Superior temporal gyrus (tissue), 1 donor: Measurements from ENCODE around the gene FAM98B.
A peak's percentile ranks its signal among the peaks of the same experiment; 100 is the strongest.
"Not testable (repeated sequence)": the region's sequence is repeated elsewhere in the genome, so short reads cannot be mapped to it uniquely, and the experiment has no call there.

ENCODE experiments used
- DNase-seq: peaks from one replicate; pipeline ENCODE4 v3.0.0-alpha.2; 2016; ENCODE audit errors: extremely low spot score

FAM98B gene

GRCh38 chr15:38453971-38454695 lies at the start of gene FAM98B:
Gene FAM98B (plus strand): TSS chr15:38454127. CDS start chr15:38454162, 35 bp downstream.
- peak; percentile 96 for DNase-seq

GRCh38 chr15:38406436-38406835 lies 47.5 kb upstream of the FAM98B start:
- DNase-seq, result no peak

GRCh38 chr15:38408576-38408975 lies 45.4 kb upstream of the FAM98B start:
- DNase-seq, result no peak

GRCh38 chr15:38411902-38412301 lies 42.0 kb upstream of the FAM98B start:
- peak; percentile 18 for DNase-seq

- DNase-seq, result no peak
Observed at GRCh38 chr15:38412466-38412865, 41.5 kb upstream of the FAM98B start.

GRCh38 chr15:38414357-38414756 lies 39.6 kb upstream of the FAM98B start:
- DNase-seq, result peak; percentile 80

- no peak for DNase-seq
Observed at GRCh38 chr15:38421069-38421690, 32.7 kb upstream of the FAM98B start.

- DNase-seq, result no peak
Observed at GRCh38 chr15:38424101-38424552, 29.8 kb upstream of the FAM98B start.

GRCh38 chr15:38425269-38425668 lies 28.7 kb upstream of the FAM98B start:
- DNase-seq, result no peak

- no peak for DNase-seq
Observed at GRCh38 chr15:38427380-38427779, 26.5 kb upstream of the FAM98B start.

GRCh38 chr15:38430106-38430760 lies 23.7 kb upstream of the FAM98B start:
- no peak for DNase-seq

GRCh38 chr15:38436993-38437392 lies 16.9 kb upstream of the FAM98B start:
- no peak for DNase-seq

GRCh38 chr15:38437603-38438002 lies 16.3 kb upstream of the FAM98B start:
- not testable (repeated sequence) for DNase-seq

- DNase-seq, result no peak
Observed at GRCh38 chr15:38438031-38438986, 15.6 kb upstream of the FAM98B start.

GRCh38 chr15:38440353-38441129 lies 13.4 kb upstream of the FAM98B start:
- peak; percentile 81 for DNase-seq

GRCh38 chr15:38441130-38441519 lies 12.8 kb upstream of the FAM98B start:
- no peak for DNase-seq

- DNase-seq, result no peak
Observed at GRCh38 chr15:38454696-38455090, 766 bp downstream of the FAM98B start.

- DNase-seq, result no peak
Observed at GRCh38 chr15:38455092-38455491, 1.2 kb downstream of the FAM98B start.

- DNase-seq, result no peak
Observed at GRCh38 chr15:38458646-38459045, 4.7 kb downstream of the FAM98B start.

- DNase-seq, result no peak
Observed at GRCh38 chr15:38459480-38459879, 5.6 kb downstream of the FAM98B start.

- no peak for DNase-seq
Observed at GRCh38 chr15:38460543-38460942, 6.6 kb downstream of the FAM98B start.
